ENCODE results near the gene CENPX.
A peak's percentile ranks its signal among the peaks of the same experiment; 100 is the strongest.

CENPX gene

DNA sequence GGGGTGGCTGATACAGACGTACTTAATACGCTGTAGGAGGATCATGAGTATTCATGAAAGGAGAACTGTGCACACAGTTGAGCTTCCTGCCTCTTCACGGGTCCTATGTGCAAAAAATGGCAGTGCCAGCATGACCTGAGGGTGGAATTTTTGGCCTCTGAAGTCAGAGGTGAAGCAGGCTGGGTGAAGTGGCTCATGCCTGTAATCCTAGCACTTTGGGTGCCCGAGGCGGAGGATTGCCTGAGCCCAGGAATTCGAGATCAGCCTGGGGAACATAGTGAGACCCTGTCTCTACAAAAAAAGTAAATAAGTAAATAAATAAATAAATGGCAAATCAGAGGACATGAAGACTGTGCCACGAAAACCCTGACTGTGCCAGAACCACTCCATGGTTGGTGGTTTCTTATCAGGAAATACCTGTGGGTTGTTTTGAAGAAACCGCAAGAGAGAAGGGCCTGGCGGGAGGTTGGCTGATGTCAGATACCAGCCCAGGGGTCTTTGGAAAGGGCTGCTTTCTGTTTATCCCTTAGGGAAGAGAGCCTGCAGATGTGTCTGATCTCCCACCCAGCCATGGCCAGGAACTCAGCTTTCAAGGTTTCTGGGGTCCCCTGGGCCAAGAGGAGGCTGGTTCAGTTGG is 41.9 kb downstream of the CENPX start:
- no peak for DNase-seq (ENCODE audit: low spot score)

DNA sequence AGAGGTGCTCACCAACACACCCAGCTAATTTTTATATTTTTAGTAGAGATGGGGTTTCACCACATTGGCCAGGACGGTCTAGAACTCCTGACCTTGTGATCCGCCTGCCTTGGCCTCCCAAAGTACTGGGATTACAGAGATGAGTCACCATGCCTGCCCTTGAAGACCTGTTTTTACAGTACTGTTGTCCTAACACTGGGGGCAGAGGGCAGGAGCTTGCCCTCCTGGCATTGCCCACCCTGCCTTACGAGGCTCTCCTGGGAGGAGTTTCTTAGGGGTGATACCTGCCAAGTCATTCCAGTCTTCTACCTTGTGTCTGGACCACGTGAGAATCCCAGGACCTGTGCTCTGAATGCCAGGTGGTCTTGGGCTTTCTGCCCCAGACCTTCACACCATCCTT is 42.6 kb downstream of the CENPX start:
- DNase-seq (ENCODE audit: low spot score), result no peak

DNA sequence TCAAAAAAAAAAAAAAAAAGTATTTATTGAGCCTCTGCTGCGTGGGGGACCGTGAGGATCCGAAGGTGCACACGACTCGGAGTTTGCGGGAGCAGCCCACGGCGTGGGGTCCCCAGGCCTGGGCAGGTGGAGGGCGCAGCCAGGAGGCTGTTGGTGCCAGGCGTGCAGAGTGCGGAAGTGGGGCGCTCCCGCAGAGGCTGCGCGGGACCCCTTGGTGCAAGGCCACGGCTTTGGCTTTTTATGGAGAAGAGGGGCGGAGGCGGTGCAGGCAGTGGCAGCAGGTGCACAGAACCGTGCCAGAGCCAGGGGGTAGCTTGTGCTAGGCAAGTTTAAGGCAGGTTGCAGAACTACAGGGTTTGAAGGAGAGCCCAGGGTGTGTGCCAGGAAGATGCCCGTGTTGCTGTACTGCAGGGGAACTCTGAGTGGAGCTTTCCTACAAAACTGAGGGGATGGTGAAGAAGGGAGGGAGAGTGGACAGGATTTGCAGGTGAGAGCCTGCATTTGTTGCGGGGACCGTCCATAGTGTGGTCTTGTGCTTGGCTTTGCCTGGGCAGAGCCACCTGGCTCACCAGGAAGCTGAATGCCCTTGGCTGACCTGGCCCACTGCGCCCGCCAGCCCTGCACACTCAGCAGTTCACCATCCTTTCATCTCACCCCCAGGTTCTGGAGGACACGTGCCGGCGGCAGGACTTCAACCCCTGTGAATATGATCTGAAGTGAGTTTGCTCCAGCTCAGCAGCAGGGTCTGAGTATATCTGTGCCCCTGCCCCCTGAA is 44.0 kb downstream of the CENPX start:
- DNase-seq (ENCODE audit: low spot score), result no peak

DNA sequence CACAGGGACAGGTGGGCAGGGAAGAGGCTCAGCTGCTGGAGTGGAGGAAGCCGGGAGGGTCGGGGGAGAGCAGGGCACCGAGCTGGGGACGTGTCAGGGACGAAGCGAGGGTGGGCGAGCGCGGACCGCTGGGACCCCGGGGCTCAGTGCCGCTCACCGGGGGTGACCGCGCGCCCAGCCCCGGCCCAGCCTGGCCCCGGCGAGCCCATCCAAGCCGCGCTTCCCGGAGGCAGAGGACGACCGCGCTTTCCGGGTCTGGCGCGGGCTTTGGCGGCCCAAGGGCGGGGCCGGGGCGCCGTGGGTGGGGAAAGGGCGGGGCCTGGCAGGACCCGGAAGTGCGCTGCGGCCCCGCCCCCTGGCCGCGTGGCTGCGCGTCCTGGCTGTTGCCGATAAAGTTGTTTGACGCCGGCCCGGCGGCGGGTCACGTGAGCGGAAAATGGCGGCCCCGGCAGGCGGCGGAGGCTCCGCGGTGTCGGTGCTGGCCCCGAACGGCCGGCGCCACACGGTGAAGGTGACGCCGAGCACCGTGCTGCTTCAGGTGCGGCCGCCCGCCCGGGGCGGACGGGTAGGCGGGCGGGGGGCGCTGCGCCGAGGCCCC is 45.4 kb downstream of the CENPX start, which contains the start of gene ASPSCR1:
Gene ASPSCR1 (plus strand): TSS at position 419 of the 598 bp plus-strand sequence. CDS start 18 bp downstream, at position 437.
- peak; percentile 93 for DNase-seq (ENCODE audit: low spot score)

DNA sequence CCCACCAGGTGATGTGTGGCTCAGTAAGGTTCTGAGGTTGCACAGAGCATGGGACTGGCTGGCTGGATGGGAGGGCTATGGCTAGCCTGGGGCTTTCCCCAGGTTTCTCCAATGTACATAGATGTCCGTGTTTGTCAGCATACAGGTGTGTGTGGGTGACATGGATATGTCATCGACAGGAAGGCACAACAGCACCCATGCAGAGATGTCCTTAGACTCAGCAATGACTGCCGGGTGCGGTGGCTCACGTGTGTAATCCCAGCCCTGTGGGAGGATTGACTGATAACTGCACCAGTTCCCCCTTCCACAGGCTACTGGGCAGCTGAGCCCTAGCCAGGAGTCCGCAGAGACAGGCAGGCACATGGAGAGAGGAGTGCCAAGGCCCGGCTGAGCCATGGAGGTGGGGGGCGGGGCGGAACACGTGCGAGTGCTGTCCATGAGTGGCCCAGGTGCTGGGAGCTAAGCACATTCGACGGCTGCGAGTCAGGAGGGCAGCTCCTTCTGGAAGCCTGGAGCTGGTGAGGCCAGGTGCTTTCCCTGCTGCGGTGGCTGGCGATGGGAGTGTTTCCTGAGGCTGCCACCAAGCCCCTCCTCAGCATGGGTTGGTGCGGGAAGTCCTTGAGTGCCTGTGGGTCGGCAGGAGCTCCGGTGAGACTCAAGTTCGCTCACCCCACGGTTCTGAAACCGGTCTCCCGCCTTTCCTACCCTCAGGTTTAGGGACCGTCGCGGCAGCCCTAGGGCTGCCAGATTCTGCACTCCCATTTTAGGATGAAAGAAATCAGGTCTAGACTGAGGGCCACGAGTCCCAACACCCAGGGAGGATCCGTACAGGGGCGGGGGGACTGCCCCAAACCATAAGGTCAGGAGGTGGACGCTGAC is 46.1 kb downstream of the CENPX start:
- DNase-seq (ENCODE audit: low spot score), result no peak

DNA sequence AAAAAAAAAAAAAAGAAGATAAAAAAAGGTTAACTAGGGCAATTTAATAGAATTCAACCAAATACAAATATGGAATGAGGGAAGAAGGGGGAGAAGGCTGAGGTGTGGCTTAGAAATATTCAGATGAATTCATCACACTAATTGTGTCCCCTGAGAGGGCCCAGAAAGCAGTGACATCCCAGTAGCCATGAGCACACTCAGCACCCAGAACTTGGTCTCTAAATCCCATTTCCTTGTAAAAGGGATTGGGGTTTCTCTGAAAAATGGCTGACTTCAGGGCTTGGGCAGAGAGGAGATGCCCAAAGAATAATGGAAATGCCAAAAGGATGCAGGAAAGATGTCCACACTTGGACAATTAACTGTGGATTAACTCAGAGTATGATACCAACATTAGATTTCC is 49.2 kb downstream of the CENPX start:
- no peak for DNase-seq (ENCODE audit: low spot score)

DNA sequence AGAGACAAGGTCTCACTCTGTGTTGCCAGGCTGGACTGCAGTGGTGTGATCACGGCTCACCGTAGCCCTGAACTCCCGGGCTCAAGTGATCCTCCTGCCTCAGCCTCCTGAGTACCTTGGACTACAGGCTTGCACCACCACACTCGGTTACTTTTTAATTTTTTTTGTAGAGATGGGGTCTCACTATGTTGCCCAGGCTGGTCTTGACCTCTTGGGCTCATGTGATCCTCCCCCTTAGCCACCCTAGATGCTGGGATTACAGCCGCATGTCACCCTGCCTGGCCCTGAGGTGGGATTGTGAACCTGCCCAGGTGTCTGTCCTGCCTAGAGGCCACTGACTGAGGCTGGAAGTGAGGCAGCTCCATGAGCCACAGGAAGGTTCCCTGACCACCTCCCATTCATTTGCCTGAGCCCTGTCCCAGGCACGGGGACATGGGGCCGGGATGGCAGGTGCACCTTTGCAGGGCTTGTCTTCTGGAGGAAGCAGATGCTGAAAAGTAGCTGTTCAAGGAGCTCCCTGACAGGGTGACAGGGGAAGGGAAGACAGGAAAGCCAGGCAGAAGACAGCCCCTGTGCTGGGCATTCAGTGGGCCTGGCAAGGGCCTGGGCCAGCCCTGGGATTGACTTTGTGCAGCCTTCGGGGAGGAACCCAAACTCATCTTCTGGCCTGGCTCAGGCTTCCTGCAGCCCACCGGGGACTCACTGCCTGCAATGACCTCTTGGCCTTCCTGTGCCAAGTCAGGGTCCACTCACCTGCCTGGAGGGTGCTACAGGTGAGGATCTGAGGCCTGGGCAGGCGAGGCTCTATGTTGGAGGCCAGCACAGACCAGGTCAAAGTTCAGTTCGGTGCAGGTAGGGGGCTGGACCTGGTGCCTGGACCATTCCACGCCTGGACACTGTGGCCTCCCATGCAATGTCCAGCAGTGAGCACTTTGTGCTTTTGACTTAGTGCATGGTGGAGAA is 53.5 kb downstream of the CENPX start:
- DNase-seq (ENCODE audit: low spot score), result no peak
